HepG2 (cell line): ENCODE results near the gene LINC00237. TPM values are rescaled to one million over a fixed set of nuclear protein-coding genes. Genes with fewer than 3 reads are reported as not detected.
A peak's percentile ranks its signal among the peaks of the same experiment; 100 is the strongest.

ENCODE experiments used
- IKZF4 ChIP-seq: sonication (generic); formaldehyde crosslinking; IDR thresholded peaks from 2 replicates; pipeline ENCODE4 v1.5.1; 2020; ENCODE audit warnings: borderline replicate concordance, mild to moderate bottlenecking, low read depth, missing genetic modification reagents; ENCODE audit errors: not compliant biosample characterization
- NFKB2 ChIP-seq: sonication (generic); formaldehyde crosslinking; IDR thresholded peaks from 2 replicates; pipeline ENCODE4 v1.4.0; 2020; ENCODE audit warnings: missing genetic modification reagents, borderline replicate concordance
- NONO ChIP-seq, 2 experiments: fragments of 450-650 bp in 1 of 2; sonication (generic) in 1 of 2; formaldehyde crosslinking in 1 of 2; IDR thresholded peaks in 1 of 2; conservative IDR thresholded peaks in 1 of 2; 2 replicates each; pipeline versions ENCODE4 v1.6.1 to v1.8.0; 2017 to 2022; ENCODE audit warnings: mild to moderate bottlenecking in 1 of 2, missing genetic modification reagents in 1 of 2, moderate library complexity in 1 of 2
- SOX13 ChIP-seq, 3 experiments: fragments of 450-650 bp in 1 of 3; sonication (generic) in 1 of 3; formaldehyde crosslinking in 1 of 3; IDR thresholded peaks in 2 of 3; conservative IDR thresholded peaks in 1 of 3; 2 replicates each; pipeline versions ENCODE4 v1.5.0 to v1.6.1; 2016 to 2020; ENCODE audit warnings: antibody characterized with exemption in 1 of 3, mild to moderate bottlenecking in 1 of 3, missing compliant biosample characterization in 1 of 3, missing genetic modification reagents in 1 of 3, moderate library complexity in 1 of 3
- SPEN ChIP-seq: sonication (generic); formaldehyde crosslinking; IDR thresholded peaks from 2 replicates; pipeline ENCODE4 v1.5.1; 2020; ENCODE audit warnings: low read depth, mild to moderate bottlenecking, missing genetic modification reagents
- ZNF143 ChIP-seq: sonication (generic); formaldehyde crosslinking; IDR thresholded peaks from 2 replicates; pipeline ENCODE4 v1.4.0; 2020; ENCODE audit warnings: missing genetic modification reagents
- ZNF260 ChIP-seq: sonication (generic); formaldehyde crosslinking; IDR thresholded peaks from 2 replicates; pipeline ENCODE4 v1.4.0; 2020; ENCODE audit warnings: missing genetic modification reagents, low read depth, mild to moderate bottlenecking, borderline replicate concordance
- ZNF562 ChIP-seq: sonication (generic); formaldehyde crosslinking; IDR thresholded peaks from 2 replicates; pipeline ENCODE4 v1.8.0; 2022; ENCODE audit warnings: missing genetic modification reagents, borderline replicate concordance
- ZNF574 ChIP-seq: sonication (generic); formaldehyde crosslinking; IDR thresholded peaks from 2 replicates; pipeline ENCODE4 v1.4.0; 2020; ENCODE audit warnings: missing genetic modification reagents
- ZNF878 ChIP-seq: sonication (generic); formaldehyde crosslinking; IDR thresholded peaks from 2 replicates; pipeline ENCODE4 v1.8.1; 2023; ENCODE audit warnings: mild to moderate bottlenecking, missing genetic modification reagents, moderate library complexity
- ZSCAN12 ChIP-seq: sonication (generic); formaldehyde crosslinking; IDR thresholded peaks from 2 replicates; pipeline ENCODE4 v1.9.0; 2021; ENCODE audit warnings: mild to moderate bottlenecking, missing genetic modification reagents
- polyA plus RNA-seq, 8 experiments: library from polyadenylated mRNA; depleted of rRNA in 3 of 8; stranded (reverse) in 7 of 8; unstranded in 1 of 8; fragments of >200 nt; fragmentation: Illumina TruSeq in 4 of 8; extraction: Trizol in 4 of 8; gene quantifications; 2 replicates each; pipeline versions ENCODE4 v1.2.1 to v1.2.3, GENCODE V29; 2011 to 2016; ENCODE audit warnings: low read depth in 4 of 8, missing spikeins in 1 of 8, mixed read lengths in 1 of 8; ENCODE audit not compliant: insufficient read depth in 1 of 8
- total RNA-seq, 5 experiments: library from RNA; depleted of rRNA; stranded (reverse); fragments of >200 nt; fragmentation: Illumina TruSeq; extraction: Trizol; gene quantifications; 2 replicates each; pipeline ENCODE4 v1.2.3, GENCODE V29; 2016; ENCODE audit warnings: low read depth in 1 of 5
- TF ChIP-seq, protein P1 (sequence below): sonication (generic); formaldehyde crosslinking; IDR thresholded peaks from 2 replicates; pipeline ENCODE4 v1.4.0; 2020; ENCODE audit warnings: mild to moderate bottlenecking, low read depth, missing genetic modification reagents
- TF ChIP-seq, protein P2 (sequence below): sonication (generic); formaldehyde crosslinking; IDR thresholded peaks from 2 replicates; pipeline ENCODE4 v1.4.0; 2020; ENCODE audit warnings: low read depth, mild to moderate bottlenecking, missing genetic modification reagents
- TF ChIP-seq, protein P3 (sequence below): sonication (generic); formaldehyde crosslinking; IDR thresholded peaks from 2 replicates; pipeline ENCODE4 v1.5.0; 2020; ENCODE audit warnings: mild to moderate bottlenecking, missing genetic modification reagents, borderline replicate concordance

The LINC00237 gene
- total and polyA plus RNA-seq, 2 of the 13 experiments (the other 11 are each of a cell fraction or from before 2014, with no cell fraction given) = not detected

DNA sequence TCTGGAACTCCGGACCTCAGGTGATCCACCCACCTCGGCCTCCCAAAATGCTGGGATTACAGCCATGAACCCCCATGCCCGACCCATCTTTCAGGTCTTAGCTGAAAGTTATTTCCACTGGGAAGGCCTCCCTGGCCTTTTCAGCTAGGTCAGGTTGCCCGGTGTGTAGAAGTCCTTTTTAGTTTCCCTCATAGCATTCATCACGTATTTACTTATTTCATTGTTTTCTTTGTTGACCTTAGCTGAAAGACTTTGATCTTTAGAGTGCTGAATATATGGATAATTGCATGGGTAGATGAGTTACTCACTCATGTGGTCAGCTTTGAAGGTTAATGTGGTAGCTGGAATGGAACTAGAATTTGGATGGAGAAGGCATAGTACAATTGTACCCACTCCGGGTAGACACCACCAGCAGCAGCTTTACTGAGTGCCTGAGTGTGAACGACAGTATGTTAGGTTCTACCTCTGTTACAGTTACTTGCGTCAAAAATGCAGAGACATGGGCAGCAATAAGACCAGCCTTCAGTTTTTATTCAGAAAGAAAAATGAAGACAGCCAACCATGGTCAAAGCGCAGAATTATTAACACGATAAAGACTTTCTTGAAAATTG is 28.8 kb upstream of the LINC00237 start (continued):
- TF ChIP-seq NONO (IDR thresholded peaks at IDR 0.05) (no peak), NONO (CRISPR knock-in tag; conservative IDR thresholded peaks at IDR 0.05) (peak; percentile 91), IKZF4 (no peak), ZNF260 (no peak), SPEN (CRISPR knock-in tag) (no peak), ZNF562 (CRISPR knock-in tag) (no peak), ZNF143 (CRISPR knock-in tag) (no peak), ZNF878 (CRISPR knock-in tag) (no peak), ZNF574 (CRISPR knock-in tag) (no peak; the same call in 1 of the 2 replicates), NFKB2 (no peak), ZSCAN12 (no peak), SOX13 (IDR thresholded peaks at IDR 0.05) (peak; percentile 99), SOX13 (CRISPR knock-in tag; conservative IDR thresholded peaks at IDR 0.05 in 1 of 2, IDR thresholded peaks at IDR 0.05 in 1 of 2) (peak; percentile 17 to 100; a peak in 2 of 4 replicates)
- TF ChIP-seq, protein P1, sequence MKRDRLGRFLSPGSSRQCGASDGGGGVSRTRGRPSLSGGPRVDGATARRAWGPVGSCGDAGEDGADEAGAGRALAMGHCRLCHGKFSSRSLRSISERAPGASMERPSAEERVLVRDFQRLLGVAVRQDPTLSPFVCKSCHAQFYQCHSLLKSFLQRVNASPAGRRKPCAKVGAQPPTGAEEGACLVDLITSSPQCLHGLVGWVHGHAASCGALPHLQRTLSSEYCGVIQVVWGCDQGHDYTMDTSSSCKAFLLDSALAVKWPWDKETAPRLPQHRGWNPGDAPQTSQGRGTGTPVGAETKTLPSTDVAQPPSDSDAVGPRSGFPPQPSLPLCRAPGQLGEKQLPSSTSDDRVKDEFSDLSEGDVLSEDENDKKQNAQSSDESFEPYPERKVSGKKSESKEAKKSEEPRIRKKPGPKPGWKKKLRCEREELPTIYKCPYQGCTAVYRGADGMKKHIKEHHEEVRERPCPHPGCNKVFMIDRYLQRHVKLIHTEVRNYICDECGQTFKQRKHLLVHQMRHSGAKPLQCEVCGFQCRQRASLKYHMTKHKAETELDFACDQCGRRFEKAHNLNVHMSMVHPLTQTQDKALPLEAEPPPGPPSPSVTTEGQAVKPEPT (CRISPR knock-in tag) = no peak
- TF ChIP-seq, protein P2, sequence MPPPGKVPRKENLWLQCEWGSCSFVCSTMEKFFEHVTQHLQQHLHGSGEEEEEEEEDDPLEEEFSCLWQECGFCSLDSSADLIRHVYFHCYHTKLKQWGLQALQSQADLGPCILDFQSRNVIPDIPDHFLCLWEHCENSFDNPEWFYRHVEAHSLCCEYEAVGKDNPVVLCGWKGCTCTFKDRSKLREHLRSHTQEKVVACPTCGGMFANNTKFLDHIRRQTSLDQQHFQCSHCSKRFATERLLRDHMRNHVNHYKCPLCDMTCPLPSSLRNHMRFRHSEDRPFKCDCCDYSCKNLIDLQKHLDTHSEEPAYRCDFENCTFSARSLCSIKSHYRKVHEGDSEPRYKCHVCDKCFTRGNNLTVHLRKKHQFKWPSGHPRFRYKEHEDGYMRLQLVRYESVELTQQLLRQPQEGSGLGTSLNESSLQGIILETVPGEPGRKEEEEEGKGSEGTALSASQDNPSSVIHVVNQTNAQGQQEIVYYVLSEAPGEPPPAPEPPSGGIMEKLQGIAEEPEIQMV (CRISPR knock-in tag) = no peak
- TF ChIP-seq, protein P3, sequence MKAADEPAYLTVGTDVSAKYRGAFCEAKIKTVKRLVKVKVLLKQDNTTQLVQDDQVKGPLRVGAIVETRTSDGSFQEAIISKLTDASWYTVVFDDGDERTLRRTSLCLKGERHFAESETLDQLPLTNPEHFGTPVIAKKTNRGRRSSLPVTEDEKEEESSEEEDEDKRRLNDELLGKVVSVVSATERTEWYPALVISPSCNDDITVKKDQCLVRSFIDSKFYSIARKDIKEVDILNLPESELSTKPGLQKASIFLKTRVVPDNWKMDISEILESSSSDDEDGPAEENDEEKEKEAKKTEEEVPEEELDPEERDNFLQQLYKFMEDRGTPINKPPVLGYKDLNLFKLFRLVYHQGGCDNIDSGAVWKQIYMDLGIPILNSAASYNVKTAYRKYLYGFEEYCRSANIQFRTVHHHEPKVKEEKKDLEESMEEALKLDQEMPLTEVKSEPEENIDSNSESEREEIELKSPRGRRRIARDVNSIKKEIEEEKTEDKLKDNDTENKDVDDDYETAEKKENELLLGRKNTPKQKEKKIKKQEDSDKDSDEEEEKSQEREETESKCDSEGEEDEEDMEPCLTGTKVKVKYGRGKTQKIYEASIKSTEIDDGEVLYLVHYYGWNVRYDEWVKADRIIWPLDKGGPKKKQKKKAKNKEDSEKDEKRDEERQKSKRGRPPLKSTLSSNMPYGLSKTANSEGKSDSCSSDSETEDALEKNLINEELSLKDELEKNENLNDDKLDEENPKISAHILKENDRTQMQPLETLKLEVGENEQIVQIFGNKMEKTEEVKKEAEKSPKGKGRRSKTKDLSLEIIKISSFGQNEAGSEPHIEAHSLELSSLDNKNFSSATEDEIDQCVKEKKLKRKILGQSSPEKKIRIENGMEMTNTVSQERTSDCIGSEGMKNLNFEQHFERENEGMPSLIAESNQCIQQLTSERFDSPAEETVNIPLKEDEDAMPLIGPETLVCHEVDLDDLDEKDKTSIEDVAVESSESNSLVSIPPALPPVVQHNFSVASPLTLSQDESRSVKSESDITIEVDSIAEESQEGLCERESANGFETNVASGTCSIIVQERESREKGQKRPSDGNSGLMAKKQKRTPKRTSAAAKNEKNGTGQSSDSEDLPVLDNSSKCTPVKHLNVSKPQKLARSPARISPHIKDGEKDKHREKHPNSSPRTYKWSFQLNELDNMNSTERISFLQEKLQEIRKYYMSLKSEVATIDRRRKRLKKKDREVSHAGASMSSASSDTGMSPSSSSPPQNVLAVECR (CRISPR knock-in tag) = peak; percentile 46; the same call in 1 of the 2 replicates
